HL-60 (cell line): Measurements from ENCODE around the gene OAS2.

Source experiments
- DNase-seq, 2 experiments: peaks; one replicate each; pipeline ENCODE4 v3.0.0-alpha.2; 2010 to 2020; ENCODE audit warnings: low read depth in 1 of 2, low spot score in 1 of 2
- H3K27ac ChIP-seq: fragments of 250-450 bp; sonication (Bioruptor Pico); replicated peaks from 2 replicates; pipeline ENCODE4 v1.5.1; 2020; ENCODE audit warnings: mild to moderate bottlenecking, moderate library complexity
- H3K27me3 ChIP-seq: fragments of 250-450 bp; sonication (Bioruptor Pico); 2 replicates; pipeline ENCODE4 v1.5.1; 2021; ENCODE audit warnings: mild to moderate bottlenecking, moderate library complexity; ENCODE audit not compliant: insufficient read depth, poor library complexity, severe bottlenecking
- H3K4me3 ChIP-seq: replicated peaks from 2 replicates; pipeline ENCODE4 v1.5.1; 2011; ENCODE audit warnings: mild to moderate bottlenecking, control low read depth, low read length; ENCODE audit not compliant: insufficient read depth
- GABPA ChIP-seq: IDR thresholded peaks from 2 replicates; pipeline ENCODE4 v1.6.1; 2012; ENCODE audit warnings: low read depth
- POLR2AphosphoS5 ChIP-seq: IDR thresholded peaks from 2 replicates; pipeline ENCODE4 v1.6.1; 2012; ENCODE audit warnings: low read depth
- SPI1 ChIP-seq: IDR thresholded peaks from 2 replicates; pipeline ENCODE4 v1.6.1; 2012; ENCODE audit warnings: low read depth, mild to moderate bottlenecking, borderline replicate concordance
- TF ChIP-seq, protein P1 (sequence below): IDR thresholded peaks from 2 replicates; pipeline ENCODE4 v1.6.1; 2012; ENCODE audit warnings: low read depth; ENCODE audit not compliant: insufficient replicate concordance
- TF ChIP-seq, protein P2 (sequence below): IDR thresholded peaks from one replicate; pipeline ENCODE4 v1.5.1; 2011; ENCODE audit warnings: low read length, control low read depth, inconsistent platforms; ENCODE audit not compliant: insufficient read depth

Gene OAS2

DNA sequence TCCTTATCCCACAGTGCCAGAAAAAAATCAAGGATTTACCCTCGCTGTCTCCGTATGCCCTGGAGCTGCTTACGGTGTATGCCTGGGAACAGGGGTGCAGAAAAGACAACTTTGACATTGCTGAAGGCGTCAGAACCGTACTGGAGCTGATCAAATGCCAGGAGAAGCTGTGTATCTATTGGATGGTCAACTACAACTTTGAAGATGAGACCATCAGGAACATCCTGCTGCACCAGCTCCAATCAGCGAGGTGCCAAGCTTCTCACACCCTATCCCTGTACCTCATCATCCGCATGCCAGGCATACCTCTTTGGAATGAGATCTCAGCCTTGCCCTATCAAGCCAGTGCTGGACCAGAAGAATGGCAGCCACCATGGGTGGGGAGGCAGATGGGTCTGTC lies 19.2 kb downstream of the OAS2 start:
- TF ChIP-seq POLR2AphosphoS5 (no peak), SPI1 (no peak)
- Histone ChIP-seq H3K4me3 (no peak overlapping the region), H3K27me3 (no peaks in the 10 kb centered on the region), H3K27ac (no peak overlapping the region)
- DNase-seq = no peak

DNA sequence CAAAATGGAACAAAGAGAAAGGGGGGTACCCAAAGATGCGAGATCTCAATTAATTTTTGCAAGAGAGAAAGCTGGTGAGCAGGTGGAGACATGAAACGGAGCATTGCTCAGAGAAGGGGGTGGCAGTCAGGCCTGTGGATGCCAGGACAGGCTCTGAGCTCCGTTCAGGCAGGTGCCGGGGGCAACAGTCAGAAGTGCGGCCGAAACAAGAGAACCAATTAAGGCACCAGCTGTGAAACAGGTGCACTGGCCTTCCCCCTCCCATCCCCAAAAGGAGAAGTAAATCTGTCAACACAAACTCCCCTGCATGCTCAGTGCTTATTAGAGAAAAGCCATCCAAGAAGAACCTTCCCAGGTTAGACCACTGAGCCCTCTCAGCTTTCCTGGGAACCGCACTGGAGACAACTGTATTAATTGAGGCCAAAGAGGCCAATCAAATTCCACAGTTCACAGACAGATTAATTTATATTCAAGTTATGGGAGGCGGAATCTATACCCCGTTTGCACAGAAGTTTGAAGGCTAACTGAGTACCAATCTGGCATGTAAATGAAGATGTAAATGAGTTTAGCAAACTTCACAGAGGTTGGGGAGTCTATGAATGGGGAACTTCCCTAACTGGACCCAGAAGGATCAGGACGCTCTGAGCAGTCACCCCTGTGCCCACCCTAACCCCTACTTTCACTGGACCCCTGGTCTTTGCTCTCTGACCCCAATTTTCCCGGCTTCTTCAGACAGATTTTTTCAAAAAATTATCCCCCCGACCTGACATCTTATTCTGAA lies 20.9 kb downstream of the OAS2 start:
- H3K27me3 ChIP-seq = no peaks in the 10 kb centered on the region
- no peak overlapping the region for H3K27ac ChIP-seq
- no peak for DNase-seq
- TF ChIP-seq SPI1 = no peak
- no peak overlapping the region for H3K4me3 ChIP-seq

DNA sequence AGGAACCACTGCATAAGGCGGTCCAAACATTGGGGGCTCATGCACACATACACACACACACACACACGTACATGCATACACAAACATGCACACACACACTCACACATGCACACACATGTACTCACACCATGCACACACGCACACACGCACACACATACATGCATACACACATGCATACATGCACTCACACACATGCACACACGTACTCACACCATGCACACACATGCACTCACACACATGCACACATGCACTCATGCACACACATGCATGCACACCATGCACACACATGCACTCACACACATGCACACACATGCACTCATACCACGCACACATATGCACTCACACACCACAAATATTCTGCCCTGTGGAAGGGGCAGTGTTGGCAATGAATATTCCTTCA lies 22.1 kb downstream of the OAS2 start:
- TF ChIP-seq, protein P1, sequence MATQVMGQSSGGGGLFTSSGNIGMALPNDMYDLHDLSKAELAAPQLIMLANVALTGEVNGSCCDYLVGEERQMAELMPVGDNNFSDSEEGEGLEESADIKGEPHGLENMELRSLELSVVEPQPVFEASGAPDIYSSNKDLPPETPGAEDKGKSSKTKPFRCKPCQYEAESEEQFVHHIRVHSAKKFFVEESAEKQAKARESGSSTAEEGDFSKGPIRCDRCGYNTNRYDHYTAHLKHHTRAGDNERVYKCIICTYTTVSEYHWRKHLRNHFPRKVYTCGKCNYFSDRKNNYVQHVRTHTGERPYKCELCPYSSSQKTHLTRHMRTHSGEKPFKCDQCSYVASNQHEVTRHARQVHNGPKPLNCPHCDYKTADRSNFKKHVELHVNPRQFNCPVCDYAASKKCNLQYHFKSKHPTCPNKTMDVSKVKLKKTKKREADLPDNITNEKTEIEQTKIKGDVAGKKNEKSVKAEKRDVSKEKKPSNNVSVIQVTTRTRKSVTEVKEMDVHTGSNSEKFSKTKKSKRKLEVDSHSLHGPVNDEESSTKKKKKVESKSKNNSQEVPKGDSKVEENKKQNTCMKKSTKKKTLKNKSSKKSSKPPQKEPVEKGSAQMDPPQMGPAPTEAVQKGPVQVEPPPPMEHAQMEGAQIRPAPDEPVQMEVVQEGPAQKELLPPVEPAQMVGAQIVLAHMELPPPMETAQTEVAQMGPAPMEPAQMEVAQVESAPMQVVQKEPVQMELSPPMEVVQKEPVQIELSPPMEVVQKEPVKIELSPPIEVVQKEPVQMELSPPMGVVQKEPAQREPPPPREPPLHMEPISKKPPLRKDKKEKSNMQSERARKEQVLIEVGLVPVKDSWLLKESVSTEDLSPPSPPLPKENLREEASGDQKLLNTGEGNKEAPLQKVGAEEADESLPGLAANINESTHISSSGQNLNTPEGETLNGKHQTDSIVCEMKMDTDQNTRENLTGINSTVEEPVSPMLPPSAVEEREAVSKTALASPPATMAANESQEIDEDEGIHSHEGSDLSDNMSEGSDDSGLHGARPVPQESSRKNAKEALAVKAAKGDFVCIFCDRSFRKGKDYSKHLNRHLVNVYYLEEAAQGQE = no peak
- Histone ChIP-seq H3K4me3 (no peak overlapping the region), H3K27ac (no peak overlapping the region), H3K27me3 (no peaks in the 10 kb centered on the region)
- DNase-seq = no peak

DNA sequence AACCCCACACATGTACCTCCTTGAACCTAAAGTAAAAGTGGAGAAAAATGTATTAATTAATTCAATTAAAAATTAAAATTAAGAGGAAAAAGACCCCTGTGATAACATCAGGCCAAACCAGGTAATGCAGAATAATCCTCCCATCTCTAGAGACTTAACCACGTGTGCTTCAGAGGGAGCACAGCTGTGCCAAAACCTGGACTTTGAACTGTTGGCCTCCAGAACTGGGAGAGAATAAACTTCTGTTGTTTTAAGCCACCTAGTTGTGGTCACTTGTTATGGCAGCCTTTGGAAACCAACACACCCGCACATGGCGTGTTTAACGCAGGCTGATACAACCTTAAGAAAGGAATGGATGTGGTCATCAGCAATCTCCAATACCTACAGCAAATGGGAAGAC lies 23.8 kb downstream of the OAS2 start:
- Histone ChIP-seq H3K4me3 (no peak overlapping the region), H3K27me3 (no peaks in the 10 kb centered on the region), H3K27ac (no peak overlapping the region)
- TF ChIP-seq SPI1 (no peak), POLR2AphosphoS5 (no peak), GABPA (no peak)
- TF ChIP-seq, protein P2, sequence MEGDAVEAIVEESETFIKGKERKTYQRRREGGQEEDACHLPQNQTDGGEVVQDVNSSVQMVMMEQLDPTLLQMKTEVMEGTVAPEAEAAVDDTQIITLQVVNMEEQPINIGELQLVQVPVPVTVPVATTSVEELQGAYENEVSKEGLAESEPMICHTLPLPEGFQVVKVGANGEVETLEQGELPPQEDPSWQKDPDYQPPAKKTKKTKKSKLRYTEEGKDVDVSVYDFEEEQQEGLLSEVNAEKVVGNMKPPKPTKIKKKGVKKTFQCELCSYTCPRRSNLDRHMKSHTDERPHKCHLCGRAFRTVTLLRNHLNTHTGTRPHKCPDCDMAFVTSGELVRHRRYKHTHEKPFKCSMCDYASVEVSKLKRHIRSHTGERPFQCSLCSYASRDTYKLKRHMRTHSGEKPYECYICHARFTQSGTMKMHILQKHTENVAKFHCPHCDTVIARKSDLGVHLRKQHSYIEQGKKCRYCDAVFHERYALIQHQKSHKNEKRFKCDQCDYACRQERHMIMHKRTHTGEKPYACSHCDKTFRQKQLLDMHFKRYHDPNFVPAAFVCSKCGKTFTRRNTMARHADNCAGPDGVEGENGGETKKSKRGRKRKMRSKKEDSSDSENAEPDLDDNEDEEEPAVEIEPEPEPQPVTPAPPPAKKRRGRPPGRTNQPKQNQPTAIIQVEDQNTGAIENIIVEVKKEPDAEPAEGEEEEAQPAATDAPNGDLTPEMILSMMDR = no peak
- TF ChIP-seq, protein P1 = no peak
- DNase-seq = no peak

DNA sequence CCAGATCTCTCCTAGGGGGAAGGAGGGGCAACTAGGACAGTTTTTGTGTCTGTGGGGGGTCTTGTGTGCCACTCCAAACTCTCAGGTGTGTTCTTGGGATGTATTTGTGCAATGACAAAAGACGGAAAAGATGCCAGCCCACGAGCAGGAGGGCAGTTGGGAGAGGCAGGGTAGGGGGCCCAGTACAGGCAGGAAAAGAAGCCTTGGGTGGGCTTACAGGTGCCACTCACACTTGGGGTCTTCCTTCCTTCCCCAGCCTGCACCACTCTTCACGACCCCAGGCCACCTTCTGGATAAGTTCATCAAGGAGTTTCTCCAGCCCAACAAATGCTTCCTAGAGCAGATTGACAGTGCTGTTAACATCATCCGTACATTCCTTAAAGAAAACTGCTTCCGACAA lies 24.4 kb downstream of the OAS2 start:
- TF ChIP-seq, protein P1 = no peak
- TF ChIP-seq GABPA (no peak), SPI1 (no peak), POLR2AphosphoS5 (no peak)
- TF ChIP-seq, protein P2 = no peak
- Histone ChIP-seq H3K27me3 (no peaks in the 10 kb centered on the region), H3K27ac (no peak overlapping the region), H3K4me3 (no peak overlapping the region)
- no peak for DNase-seq
